ENCODE measurements around the gene TCEA3. TPM values are rescaled to one million over a fixed set of nuclear protein-coding genes. Genes with fewer than 3 reads are reported as not detected.

The TCEA3 gene
- total RNA-seq, 1 donor from 2014 or later: 26.5 TPM

- H3K4me3 ChIP-seq: no peak overlapping the region
- no peak overlapping the region for H3K27ac ChIP-seq
- no peaks in the 10 kb centered on the region for H3K9me3 ChIP-seq
- intact Hi-C loops (cut with DNase I): no loop called here
- H3K36me3 ChIP-seq: no peaks in the 10 kb centered on the region
- no peaks in the 10 kb centered on the region for H3K27me3 ChIP-seq
- TF ChIP-seq POLR2A (IDR thresholded peaks at IDR 0.05) (no peak), POLR2AphosphoS5 (IDR thresholded peaks at IDR 0.05; ENCODE audit: insufficient read depth in 1 of 2, low read depth in 1 of 2) (no peak), CTCF (IDR thresholded peaks at IDR 0.05) (no peak)
- no peak for DNase-seq (ENCODE audit: extremely low spot score in 2 of 2)
- peaks cover 52% of the 10 kb centered on the region for H3K4me1 ChIP-seq
These were observed 52.3 kb downstream of the TCEA3 start for GRCh38 chr1:23371987-23372880.

DNA sequence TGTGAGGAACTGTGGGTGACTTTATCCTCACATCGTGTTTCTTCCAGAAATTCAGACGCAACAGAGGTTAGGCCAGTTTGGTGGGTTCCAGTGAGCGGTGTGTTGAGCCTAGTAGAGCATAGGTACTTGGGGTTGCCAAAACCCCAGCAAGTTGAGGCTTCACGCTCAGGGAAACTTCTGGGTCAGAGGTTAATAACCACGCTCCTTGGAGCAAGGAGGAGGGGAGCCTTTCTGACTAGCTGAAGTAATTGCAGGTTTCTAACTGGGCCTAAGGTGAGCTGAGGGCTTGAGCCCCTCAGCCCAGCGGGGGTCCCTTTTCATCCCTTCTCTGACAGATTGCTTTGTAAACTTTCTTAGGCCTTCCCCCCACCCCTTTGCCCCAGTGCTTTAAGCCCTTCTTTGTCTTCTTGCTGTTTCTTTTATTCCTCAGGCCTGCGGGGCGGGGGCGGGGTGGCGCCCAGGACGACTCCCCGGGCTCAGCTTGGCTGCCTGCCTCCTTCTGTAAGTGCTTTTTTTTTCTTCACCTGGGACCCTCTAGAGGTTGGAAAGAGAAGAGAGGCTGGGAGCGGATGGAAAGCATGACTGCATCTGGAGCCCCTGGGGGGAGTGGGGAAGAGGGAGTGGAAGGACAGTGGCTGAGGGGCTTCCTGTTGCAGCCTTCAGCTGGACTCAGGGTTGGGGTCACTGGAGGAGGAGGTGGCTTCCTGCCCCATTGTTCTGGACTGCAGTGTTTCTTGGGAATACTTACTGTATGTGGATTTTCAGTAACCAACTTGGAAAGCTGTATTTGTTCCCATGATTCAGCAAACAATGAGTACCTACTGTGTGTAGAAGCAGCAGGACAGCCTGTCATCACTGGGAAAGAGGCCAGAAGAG, 53.6 kb downstream of the TCEA3 start:
- H3K4me3 ChIP-seq: peak overlapping the region in 1 of 2 donors; percentile 78
- H3K27me3 ChIP-seq: no peaks in the 10 kb centered on the region
- intact Hi-C loops (cut with DNase I): no loop called here
- no peak for TF ChIP-seq POLR2AphosphoS5 (IDR thresholded peaks at IDR 0.05; ENCODE audit: insufficient read depth in 1 of 2, low read depth in 1 of 2)
- no peak for TF ChIP-seq CTCF (IDR thresholded peaks at IDR 0.05)
- no peak for TF ChIP-seq POLR2A (IDR thresholded peaks at IDR 0.05)
- H3K4me1 ChIP-seq: peaks cover 51% of the 10 kb centered on the region
- H3K9me3 ChIP-seq: no peaks in the 10 kb centered on the region
- peaks cover 0 to 6% of the 10 kb centered on the region in 2 donors for H3K36me3 ChIP-seq
- no peak for DNase-seq (ENCODE audit: extremely low spot score in 2 of 2)
- peak overlapping the region; percentile 98 for H3K27ac ChIP-seq

DNA sequence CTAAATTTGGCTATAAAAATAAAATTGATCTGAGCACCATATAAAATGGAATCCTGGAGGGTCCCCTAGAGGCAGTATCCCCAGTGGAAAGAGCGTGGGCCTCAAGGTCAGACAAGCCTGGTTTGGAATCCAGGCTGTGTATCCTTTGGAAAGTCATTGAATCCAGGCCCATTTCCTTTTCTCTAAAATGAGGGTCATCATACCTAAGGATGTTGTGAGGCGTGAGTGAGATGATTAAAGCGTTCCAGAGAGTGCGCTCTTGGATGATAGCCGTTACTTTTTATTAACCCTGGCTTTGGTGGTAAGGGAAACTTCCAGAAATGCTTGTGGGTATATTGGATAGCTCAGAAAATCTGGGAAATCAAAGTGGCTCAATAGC, 54.2 kb downstream of the TCEA3 start:
- intact Hi-C loops (cut with DNase I): no loop called here
- Histone ChIP-seq H3K4me3 (peak overlapping the region; percentile 74 to 78), H3K27me3 (no peaks in the 10 kb centered on the region), H3K9me3 (no peaks in the 10 kb centered on the region), H3K27ac (peak overlapping the region; percentile 98), H3K36me3 (peaks cover 0 to 12% of the 10 kb centered on the region in 2 donors), H3K4me1 (peaks cover 57% of the 10 kb centered on the region)
- DNase-seq (ENCODE audit: extremely low spot score in 2 of 2): no peak
- TF ChIP-seq POLR2AphosphoS5 (IDR thresholded peaks at IDR 0.05; ENCODE audit: insufficient read depth in 1 of 2, low read depth in 1 of 2): no peak
- no peak for TF ChIP-seq CTCF (IDR thresholded peaks at IDR 0.05)
- no peak for TF ChIP-seq POLR2A (IDR thresholded peaks at IDR 0.05)

GRCh38 chr1:23369335-23370013, 55.1 kb downstream of the TCEA3 start, which contains the start of gene ZNF436:
ZNF436 (minus strand) TSS chr1:23369836; CDS start chr1:23368005, 1,831 bp downstream.
- no peak for DNase-seq (ENCODE audit: extremely low spot score in 2 of 2)
- H3K9me3 ChIP-seq: no peaks in the 10 kb centered on the region
- TF ChIP-seq POLR2AphosphoS5 (IDR thresholded peaks at IDR 0.05; ENCODE audit: insufficient read depth in 1 of 2, low read depth in 1 of 2): no peak
- TF ChIP-seq CTCF (IDR thresholded peaks at IDR 0.05): no peak
- no peak for TF ChIP-seq POLR2A (IDR thresholded peaks at IDR 0.05)
- intact Hi-C loops (cut with DNase I): no loop called here
- peak within 1 kb of the TSS; percentile 74 to 78 for H3K4me3 ChIP-seq
- peak within 1 kb of the TSS; percentile 98 for H3K27ac ChIP-seq
- peaks cover 57% of the 10 kb centered on the region for H3K4me1 ChIP-seq
- H3K36me3 ChIP-seq: peaks cover 0 to 18% of the 10 kb centered on the region in 2 donors
- H3K27me3 ChIP-seq: no peaks in the 10 kb centered on the region
